DOHH2 (cell line): ENCODE measurements around the gene TMEM271.

Experiments used
- H3F3A ChIP-seq: fragments of 200-600 bp; sonication (generic), shearing (Covaris generic); 2 replicates; pipeline ENCODE4 v1.6.0; 2016; ENCODE audit warnings: antibody characterized with exemption, mild to moderate bottlenecking; ENCODE audit not compliant: control insufficient read depth, insufficient read depth
- H3K27ac ChIP-seq: fragments of 200-600 bp; sonication (generic); 2 replicates; pipeline ENCODE4 v1.5.1; 2014; ENCODE audit warnings: low read depth, mild to moderate bottlenecking, low read length, moderate library complexity
- H3K27me3 ChIP-seq: fragments of 200-600 bp; sonication (generic); 2 replicates; pipeline ENCODE4 v1.6.1; 2014; ENCODE audit warnings: mild to moderate bottlenecking, low read length, mixed read lengths; ENCODE audit not compliant: control insufficient read depth
- H3K36me3 ChIP-seq: fragments of 200-600 bp; sonication (generic); 2 replicates; pipeline ENCODE4 v1.6.1; 2014; ENCODE audit warnings: mild to moderate bottlenecking, low read length, moderate library complexity, mixed read lengths; ENCODE audit not compliant: control insufficient read depth
- H3K4me1 ChIP-seq: fragments of 200-600 bp; sonication (generic); 2 replicates; pipeline ENCODE4 v1.6.1; 2014; ENCODE audit warnings: mild to moderate bottlenecking, low read length, mixed read lengths; ENCODE audit not compliant: control insufficient read depth
- H3K4me2 ChIP-seq: fragments of 200-600 bp; sonication (generic); 2 replicates; pipeline ENCODE4 v1.6.0; 2014; ENCODE audit warnings: mild to moderate bottlenecking, low read length, moderate library complexity
- H3K4me3 ChIP-seq: fragments of 200-600 bp; sonication (generic); 2 replicates; pipeline ENCODE4 v1.5.1; 2014; ENCODE audit warnings: mild to moderate bottlenecking, low read length, mixed read lengths
- H3K79me2 ChIP-seq: fragments of 200-600 bp; sonication (generic); 2 replicates; pipeline ENCODE4 v1.6.1; 2014; ENCODE audit warnings: mild to moderate bottlenecking, low read length, mixed read lengths; ENCODE audit not compliant: control insufficient read depth
- H3K9me2 ChIP-seq: fragments of 200-600 bp; sonication (generic); replicated peaks from 2 replicates; pipeline ENCODE4 v1.6.1; 2014; ENCODE audit warnings: mild to moderate bottlenecking, low read length, mixed read lengths; ENCODE audit not compliant: control insufficient read depth
- H3K9me3 ChIP-seq: fragments of 200-600 bp; sonication (generic); 2 replicates; pipeline ENCODE4 v1.6.1; 2014; ENCODE audit warnings: antibody characterized with exemption, low read length, mixed read lengths; ENCODE audit not compliant: control insufficient read depth, insufficient read depth
- H4K20me1 ChIP-seq: fragments of 200-600 bp; sonication (generic); 2 replicates; pipeline ENCODE4 v1.6.0; 2014; ENCODE audit warnings: low read depth, mild to moderate bottlenecking, antibody characterized with exemption, low read length, moderate library complexity; ENCODE audit not compliant: control insufficient read depth, insufficient read depth
- EZH2phosphoT487 ChIP-seq: fragments of 200-600 bp; sonication (generic); IDR thresholded peaks from 2 replicates; pipeline ENCODE4 v1.6.1; 2017; ENCODE audit warnings: borderline replicate concordance, mild to moderate bottlenecking, antibody characterized with exemption, low read length, moderate library complexity, mixed read lengths
- TF ChIP-seq, protein P1 (sequence below): fragments of 200-600 bp; sonication (generic); IDR thresholded peaks from one replicate; pipeline ENCODE4 v1.5.1; 2014; ENCODE audit warnings: antibody characterized with exemption, mild to moderate bottlenecking, low read depth, low read length; ENCODE audit not compliant: poor library complexity, severe bottlenecking

TMEM271 gene

DNA sequence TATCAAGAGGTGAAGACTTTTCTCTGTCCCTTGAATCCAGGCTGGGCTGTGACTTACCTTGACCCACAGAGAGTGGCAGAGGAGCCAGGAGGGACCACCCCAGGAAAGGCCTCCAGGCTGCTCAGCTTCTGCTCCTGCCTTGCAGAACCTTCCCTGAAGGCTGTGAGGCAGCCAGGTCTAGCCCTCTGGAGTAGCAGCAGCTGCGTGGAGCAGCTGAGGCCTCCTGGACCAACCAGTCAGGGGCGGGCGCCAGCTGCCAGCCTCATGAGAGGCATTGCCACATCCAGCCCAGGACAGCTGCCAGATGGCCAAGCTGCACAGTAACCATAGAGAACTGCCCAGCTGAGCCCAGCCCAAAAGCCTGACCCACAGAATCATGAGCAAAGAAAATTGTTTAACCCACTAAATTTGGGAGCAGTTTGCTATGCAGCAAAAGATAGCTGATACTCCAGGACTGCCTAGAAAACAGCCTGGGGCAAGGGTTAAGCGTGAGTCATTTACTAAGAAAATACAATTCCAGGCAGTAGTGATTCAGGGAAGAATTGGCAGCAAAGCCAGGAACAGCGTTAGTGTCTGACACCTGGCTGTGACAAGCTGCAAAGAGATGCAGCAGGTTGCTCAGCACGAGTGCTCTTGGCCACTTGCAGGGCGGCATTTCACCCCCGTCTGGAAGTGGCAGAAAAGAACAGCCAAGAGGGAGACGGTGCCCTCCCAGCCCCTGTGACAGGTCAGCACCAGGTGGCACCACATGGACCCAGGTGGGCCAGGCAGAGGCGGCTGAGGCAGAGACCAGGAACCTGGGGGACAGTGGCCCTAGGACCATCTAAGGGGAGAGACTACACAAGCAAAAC is 34.5 kb upstream of the TMEM271 start:
- TF ChIP-seq, protein P1, sequence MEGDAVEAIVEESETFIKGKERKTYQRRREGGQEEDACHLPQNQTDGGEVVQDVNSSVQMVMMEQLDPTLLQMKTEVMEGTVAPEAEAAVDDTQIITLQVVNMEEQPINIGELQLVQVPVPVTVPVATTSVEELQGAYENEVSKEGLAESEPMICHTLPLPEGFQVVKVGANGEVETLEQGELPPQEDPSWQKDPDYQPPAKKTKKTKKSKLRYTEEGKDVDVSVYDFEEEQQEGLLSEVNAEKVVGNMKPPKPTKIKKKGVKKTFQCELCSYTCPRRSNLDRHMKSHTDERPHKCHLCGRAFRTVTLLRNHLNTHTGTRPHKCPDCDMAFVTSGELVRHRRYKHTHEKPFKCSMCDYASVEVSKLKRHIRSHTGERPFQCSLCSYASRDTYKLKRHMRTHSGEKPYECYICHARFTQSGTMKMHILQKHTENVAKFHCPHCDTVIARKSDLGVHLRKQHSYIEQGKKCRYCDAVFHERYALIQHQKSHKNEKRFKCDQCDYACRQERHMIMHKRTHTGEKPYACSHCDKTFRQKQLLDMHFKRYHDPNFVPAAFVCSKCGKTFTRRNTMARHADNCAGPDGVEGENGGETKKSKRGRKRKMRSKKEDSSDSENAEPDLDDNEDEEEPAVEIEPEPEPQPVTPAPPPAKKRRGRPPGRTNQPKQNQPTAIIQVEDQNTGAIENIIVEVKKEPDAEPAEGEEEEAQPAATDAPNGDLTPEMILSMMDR = no peak
- TF ChIP-seq EZH2phosphoT487 = no peak
- H4K20me1 ChIP-seq = no peaks in the 10 kb centered on the region
- H3K27ac ChIP-seq = no peak overlapping the region
- H3F3A ChIP-seq = no peaks in the 10 kb centered on the region
- H3K9me3 ChIP-seq = no peaks in the 10 kb centered on the region
- H3K79me2 ChIP-seq = no peaks in the 10 kb centered on the region
- no peaks in the 10 kb centered on the region for H3K27me3 ChIP-seq
- H3K36me3 ChIP-seq = no peaks in the 10 kb centered on the region
- no peaks in the 10 kb centered on the region for H3K9me2 ChIP-seq
- no peak overlapping the region for H3K4me3 ChIP-seq
- no peak overlapping the region for H3K4me2 ChIP-seq
- H3K4me1 ChIP-seq = no peaks in the 10 kb centered on the region

GRCh38 chr4:609400-610050 is 33.4 kb upstream of the TMEM271 start:
- Histone ChIP-seq H3K9me3 (no peaks in the 10 kb centered on the region), H3K4me3 (no peak overlapping the region), H4K20me1 (no peaks in the 10 kb centered on the region), H3K27ac (no peak overlapping the region), H3K27me3 (no peaks in the 10 kb centered on the region), H3K4me1 (peaks cover under 1% of the 10 kb centered on the region; the same call in 1 of the 2 replicates), H3F3A (no peaks in the 10 kb centered on the region), H3K4me2 (no peak overlapping the region), H3K36me3 (no peaks in the 10 kb centered on the region), H3K79me2 (no peaks in the 10 kb centered on the region), H3K9me2 (no peaks in the 10 kb centered on the region)
- TF ChIP-seq, protein P1 = no peak
- TF ChIP-seq EZH2phosphoT487 = no peak

GRCh38 chr4:608236-608635 is 32.1 kb upstream of the TMEM271 start:
- Histone ChIP-seq H3K9me3 (no peaks in the 10 kb centered on the region), H4K20me1 (no peaks in the 10 kb centered on the region), H3K9me2 (no peaks in the 10 kb centered on the region), H3K79me2 (no peaks in the 10 kb centered on the region), H3K36me3 (no peaks in the 10 kb centered on the region), H3K27me3 (no peaks in the 10 kb centered on the region), H3K4me2 (no peak overlapping the region), H3K27ac (no peak overlapping the region), H3K4me3 (no peak overlapping the region), H3F3A (no peaks in the 10 kb centered on the region), H3K4me1 (peaks cover 3% of the 10 kb centered on the region; the same call in 1 of the 2 replicates)
- no peak for TF ChIP-seq EZH2phosphoT487
- TF ChIP-seq, protein P1 = no peak
